Daoy (cell line): ENCODE data around the gene ZNF521. TPM values are rescaled to one million over a fixed set of nuclear protein-coding genes. Genes with fewer than 3 reads are reported as not detected.

ENCODE experiments used
- DNase-seq: peaks from one replicate; pipeline ENCODE4 v3.0.0-alpha.2; 2015; ENCODE audit warnings: low read depth
- total RNA-seq: library from RNA; depleted of rRNA; stranded (reverse); fragments of >200 nt; shearing (Covaris generic); gene quantifications from 2 replicates; pipeline ENCODE4 v1.2.3, GENCODE V29; 2014

Gene ZNF521
- total RNA-seq, 1 experiment from 2014 or later: 10.7 TPM

- no peak for DNase-seq
These were observed 276.2 kb downstream of the ZNF521 start for GRCh38 chr18:25075783-25076182.

GRCh38 chr18:25075331-25075730, 276.6 kb downstream of the ZNF521 start:
- DNase-seq: no peak

- DNase-seq: no peak
These were observed 277.0 kb downstream of the ZNF521 start for GRCh38 chr18:25074925-25075324.

GRCh38 chr18:25072205-25072604, 279.8 kb downstream of the ZNF521 start:
- no peak for DNase-seq

GRCh38 chr18:25067275-25068025, 284.5 kb downstream of the ZNF521 start:
- DNase-seq: no peak

- no peak for DNase-seq
These were observed 285.4 kb downstream of the ZNF521 start for GRCh38 chr18:25066516-25066915.

- DNase-seq: no peak
These were observed 289.2 kb downstream of the ZNF521 start for GRCh38 chr18:25062720-25063119.

GRCh38 chr18:25061395-25061794, 290.6 kb downstream of the ZNF521 start:
- DNase-seq: no peak

- DNase-seq: peak; percentile 12
These were observed 293.4 kb downstream of the ZNF521 start for GRCh38 chr18:25058521-25058920.

- no peak for DNase-seq
These were observed 294.4 kb downstream of the ZNF521 start for GRCh38 chr18:25057491-25058050.

GRCh38 chr18:25056429-25056828, 295.5 kb downstream of the ZNF521 start:
- no peak for DNase-seq

- DNase-seq: peak; percentile 45
These were observed 296.9 kb downstream of the ZNF521 start for GRCh38 chr18:25055076-25055475.

- no peak for DNase-seq
These were observed 298.5 kb downstream of the ZNF521 start for GRCh38 chr18:25053466-25053865.

- no peak for DNase-seq
These were observed 299.4 kb downstream of the ZNF521 start for GRCh38 chr18:25052511-25052921.

GRCh38 chr18:25050605-25051004, 301.4 kb downstream of the ZNF521 start:
- no peak for DNase-seq

GRCh38 chr18:25047983-25048382, 304.0 kb downstream of the ZNF521 start:
- DNase-seq: no peak

- DNase-seq: no peak
These were observed 304.5 kb downstream of the ZNF521 start for GRCh38 chr18:25047421-25047820.

- DNase-seq: no peak
These were observed 307.3 kb downstream of the ZNF521 start for GRCh38 chr18:25044694-25045093.

- DNase-seq: no peak
These were observed 308.9 kb downstream of the ZNF521 start for GRCh38 chr18:25043104-25043503.

- DNase-seq: no peak
These were observed 309.3 kb downstream of the ZNF521 start for GRCh38 chr18:25042641-25043051.

- DNase-seq: no peak
These were observed 312.2 kb downstream of the ZNF521 start for GRCh38 chr18:25039781-25040180.

GRCh38 chr18:25038261-25038660, 313.7 kb downstream of the ZNF521 start:
- no peak for DNase-seq

GRCh38 chr18:25033747-25034471, 318.1 kb downstream of the ZNF521 start:
- DNase-seq: no peak
